ENCODE results near the gene TRABD2A. TPM values are rescaled to one million over a fixed set of nuclear protein-coding genes. Genes with fewer than 3 reads are reported as not detected.
"Not testable (repeated sequence)": the region's sequence is repeated elsewhere in the genome, so short reads cannot be mapped to it uniquely, and the experiment has no call there.

TRABD2A gene
- total RNA-seq, 1 donor from 2014 or later: 2.0 TPM

GRCh38 chr2:84782717-84783442 is 98.0 kb downstream of the TRABD2A start:
- no peak for DNase-seq (ENCODE audit: low spot score, unreplicated experiment)
- TF ChIP-seq CTCF (IDR thresholded peaks at IDR 0.05; ENCODE audit: unreplicated experiment): no peak
- Mint-ChIP-seq H3K9me3 (ENCODE audit: low read depth) (no peaks in the 10 kb centered on the region), H3K36me3 (ENCODE audit: insufficient read depth) (no peaks in the 10 kb centered on the region), H3K4me1 (ENCODE audit: low read depth) (no peaks in the 10 kb centered on the region), H3K27me3 (no peaks in the 10 kb centered on the region), H3K4me3 (ENCODE audit: low read depth) (no peak overlapping the region), H3K27ac (no peak overlapping the region)

- TF ChIP-seq CTCF (IDR thresholded peaks at IDR 0.05; ENCODE audit: unreplicated experiment): no peak
- Mint-ChIP-seq H3K9me3 (ENCODE audit: low read depth) (peaks cover 4% of the 10 kb centered on the region), H3K4me1 (ENCODE audit: low read depth) (no peaks in the 10 kb centered on the region), H3K4me3 (ENCODE audit: low read depth) (no peak overlapping the region), H3K27me3 (no peaks in the 10 kb centered on the region), H3K27ac (no peak overlapping the region), H3K36me3 (ENCODE audit: insufficient read depth) (no peaks in the 10 kb centered on the region)
- no peak for DNase-seq (ENCODE audit: low spot score, unreplicated experiment)
Observed at GRCh38 chr2:84781942-84782716, 98.8 kb downstream of the TRABD2A start.

GRCh38 chr2:84779781-84780180 is 101.1 kb downstream of the TRABD2A start:
- H3K27me3 Mint-ChIP-seq: no peaks in the 10 kb centered on the region
- H3K36me3 Mint-ChIP-seq (ENCODE audit: insufficient read depth): no peaks in the 10 kb centered on the region
- DNase-seq (ENCODE audit: low spot score, unreplicated experiment): no peak
- H3K4me3 Mint-ChIP-seq (ENCODE audit: low read depth): no peak overlapping the region
- no peaks in the 10 kb centered on the region for H3K4me1 Mint-ChIP-seq (ENCODE audit: low read depth)
- H3K27ac Mint-ChIP-seq: no peak overlapping the region
- no peak for TF ChIP-seq CTCF (IDR thresholded peaks at IDR 0.05; ENCODE audit: unreplicated experiment)
- peaks cover 18% of the 10 kb centered on the region for H3K9me3 Mint-ChIP-seq (ENCODE audit: low read depth)

GRCh38 chr2:84778911-84779690 is 101.8 kb downstream of the TRABD2A start:
- Mint-ChIP-seq H3K27ac (no peak overlapping the region), H3K4me3 (ENCODE audit: low read depth) (no peak overlapping the region), H3K27me3 (no peaks in the 10 kb centered on the region), H3K36me3 (ENCODE audit: insufficient read depth) (peaks cover 1% of the 10 kb centered on the region), H3K9me3 (ENCODE audit: low read depth) (peaks cover 24% of the 10 kb centered on the region), H3K4me1 (ENCODE audit: low read depth) (no peaks in the 10 kb centered on the region)
- no peak for TF ChIP-seq CTCF (IDR thresholded peaks at IDR 0.05; ENCODE audit: unreplicated experiment)
- DNase-seq (ENCODE audit: low spot score, unreplicated experiment): no peak

GRCh38 chr2:84776011-84776410 is 104.9 kb downstream of the TRABD2A start:
- Mint-ChIP-seq H3K9me3 (ENCODE audit: low read depth) (peaks cover 46% of the 10 kb centered on the region), H3K27me3 (no peaks in the 10 kb centered on the region), H3K4me3 (ENCODE audit: low read depth) (no peak overlapping the region)

GRCh38 chr2:84773562-84773961 is 107.3 kb downstream of the TRABD2A start:
- H3K9me3 Mint-ChIP-seq (ENCODE audit: low read depth): peaks cover 47% of the 10 kb centered on the region
- DNase-seq (ENCODE audit: low spot score, unreplicated experiment); H3K27me3 Mint-ChIP-seq; H3K4me3 Mint-ChIP-seq (ENCODE audit: low read depth); H3K27ac Mint-ChIP-seq; H3K4me1 Mint-ChIP-seq (ENCODE audit: low read depth); H3K36me3 Mint-ChIP-seq (ENCODE audit: insufficient read depth): not testable (repeated sequence)

More at GRCh38 chr2:84776011-84776410, 104.9 kb downstream of the TRABD2A start:
- no peak for TF ChIP-seq CTCF (IDR thresholded peaks at IDR 0.05; ENCODE audit: unreplicated experiment)
- no peak overlapping the region for H3K27ac Mint-ChIP-seq
- H3K36me3 Mint-ChIP-seq (ENCODE audit: insufficient read depth): peaks cover 9% of the 10 kb centered on the region
- H3K4me1 Mint-ChIP-seq (ENCODE audit: low read depth): no peaks in the 10 kb centered on the region
- DNase-seq (ENCODE audit: low spot score, unreplicated experiment): no peak

All from progenitor cell of endocrine pancreas (in vitro differentiated cells).